Caco-2 (cell line): ENCODE results near the gene R3HDML. TPM values are rescaled to one million over a fixed set of nuclear protein-coding genes. Genes with fewer than 3 reads are reported as not detected.

Experiments used
- BruUV-seq: library from RNA; stranded (reverse); fragments of 400-500 nt; replicated peaks from 2 replicates; lab custom pipeline; 2021; lab: Mats Ljungman, UMichigan
- CTCF ChIA-PET: fragments of 300-600 bp; sonication (Branson Sonifier 250); formaldehyde crosslinking; loops from one replicate; lab custom pipeline; 2022; ENCODE audit warnings: antibody characterized with exemption; lab: Charles Lee
- POLR2A ChIA-PET: fragments of 300-600 bp; sonication (Branson Sonifier 250); formaldehyde crosslinking; loops from one replicate; lab custom pipeline; 2022; ENCODE audit warnings: antibody characterized with exemption; lab: Charles Lee
- DNase-seq, 2 experiments: peaks; one replicate each; pipeline versions ENCODE4 v3.0.0 to v3.0.0-alpha.2; 2020 to 2022
- H3K27me3 ChIP-seq: replicated peaks from 2 replicates; pipeline ENCODE4 v1.6.0; 2011; ENCODE audit warnings: low read length; ENCODE audit not compliant: control insufficient read depth, insufficient read depth
- H3K36me3 ChIP-seq: 2 replicates; pipeline ENCODE4 v1.5.1; 2011; ENCODE audit warnings: low read length; ENCODE audit not compliant: control insufficient read depth, insufficient read depth
- H3K4me1 ChIP-seq: fragments of 250-450 bp; sonication (Bioruptor Pico); 2 replicates; pipeline ENCODE4 v1.5.1; 2020; ENCODE audit warnings: mild to moderate bottlenecking
- H3K4me3 ChIP-seq: 2 replicates; pipeline ENCODE4 v1.5.1; 2011; ENCODE audit warnings: low read depth, mild to moderate bottlenecking, control low read depth, low read length
- H3K9me3 ChIP-seq: fragments of 250-450 bp; sonication (Bioruptor Pico); 2 replicates; pipeline ENCODE4 v1.5.1; 2020; ENCODE audit warnings: mild to moderate bottlenecking, moderate library complexity
- H3K27ac Mint-ChIP-seq: one replicate; pipeline ENCODE4 v1.8.0; 2022; ENCODE audit warnings: mixed read lengths; ENCODE audit not compliant: unreplicated experiment
- H3K27me3 Mint-ChIP-seq: one replicate; pipeline ENCODE4 v1.8.0; 2022; ENCODE audit warnings: mixed read lengths; ENCODE audit not compliant: insufficient read depth, unreplicated experiment
- H3K36me3 Mint-ChIP-seq: one replicate; pipeline ENCODE4 v1.8.0; 2022; ENCODE audit warnings: mild to moderate bottlenecking, mixed read lengths; ENCODE audit not compliant: insufficient read depth, unreplicated experiment
- H3K4me1 Mint-ChIP-seq: one replicate; pipeline ENCODE4 v1.8.0; 2022; ENCODE audit warnings: low read depth, mixed read lengths; ENCODE audit not compliant: unreplicated experiment
- H3K4me3 Mint-ChIP-seq: one replicate; pipeline ENCODE4 v1.8.0; 2022; ENCODE audit warnings: mild to moderate bottlenecking, moderate library complexity, mixed read lengths; ENCODE audit not compliant: unreplicated experiment
- H3K9me3 Mint-ChIP-seq: one replicate; pipeline ENCODE4 v1.8.0; 2022; ENCODE audit warnings: mixed read lengths; ENCODE audit not compliant: unreplicated experiment
- intact Hi-C: fragments of 100-400 bp; cut with micrococcal nuclease; formaldehyde crosslinking; loops from one replicate; pipeline ENCODE4 v1.10.0; 2022; ENCODE audit not compliant: unreplicated experiment
- total RNA-seq: library from RNA; stranded (reverse); gene quantifications from 2 replicates; pipeline ENCODE4 v1.2.3, GENCODE V29; 2022
- TF ChIP-seq, protein P1 (sequence below), 2 experiments: fragments of 200-600 bp in 1 of 2; IDR thresholded peaks; 1 replicate in 1 of 2; 2 replicates in 1 of 2; pipeline versions ENCODE4 v1.5.1 to v1.8.0; 2011 to 2022; ENCODE audit warnings: antibody characterized with exemption in 1 of 2, control low read depth in 1 of 2, inconsistent platforms in 1 of 2, low read depth in 1 of 2, low read length in 1 of 2, mild to moderate bottlenecking in 1 of 2, moderate library complexity in 1 of 2; ENCODE audit not compliant: insufficient read depth in 1 of 2, severe bottlenecking in 1 of 2, unreplicated experiment in 1 of 2

R3HDML gene
- total RNA-seq, 1 experiment from 2014 or later, result not detected

DNA sequence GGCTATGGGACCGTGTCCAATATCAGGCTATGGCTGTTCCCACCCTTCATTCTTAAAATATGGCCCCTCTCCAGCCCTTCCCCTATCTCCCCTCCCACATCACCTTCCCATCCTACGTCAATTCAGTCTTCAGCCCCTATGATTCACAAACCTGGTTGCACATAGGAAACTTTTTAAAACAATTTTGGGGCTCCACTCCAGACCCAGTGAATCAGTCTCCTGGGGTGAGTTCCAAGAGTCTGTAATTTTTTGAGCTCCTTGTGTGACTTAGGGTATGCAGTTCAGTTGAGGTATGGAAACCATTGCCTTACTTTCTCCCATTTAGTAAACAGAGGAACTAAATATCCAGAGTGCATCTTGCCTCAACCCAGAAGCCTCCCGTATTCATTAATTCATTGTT lies 24.2 kb downstream of the R3HDML start:
- no peaks in the 10 kb centered on the region for H3K27me3 ChIP-seq
- peaks cover 27% of the 10 kb centered on the region for H3K4me1 Mint-ChIP-seq
- H3K36me3 Mint-ChIP-seq, result peaks cover 38% of the 10 kb centered on the region
- no peaks in the 10 kb centered on the region for H3K9me3 ChIP-seq
- TF ChIP-seq, protein P1, sequence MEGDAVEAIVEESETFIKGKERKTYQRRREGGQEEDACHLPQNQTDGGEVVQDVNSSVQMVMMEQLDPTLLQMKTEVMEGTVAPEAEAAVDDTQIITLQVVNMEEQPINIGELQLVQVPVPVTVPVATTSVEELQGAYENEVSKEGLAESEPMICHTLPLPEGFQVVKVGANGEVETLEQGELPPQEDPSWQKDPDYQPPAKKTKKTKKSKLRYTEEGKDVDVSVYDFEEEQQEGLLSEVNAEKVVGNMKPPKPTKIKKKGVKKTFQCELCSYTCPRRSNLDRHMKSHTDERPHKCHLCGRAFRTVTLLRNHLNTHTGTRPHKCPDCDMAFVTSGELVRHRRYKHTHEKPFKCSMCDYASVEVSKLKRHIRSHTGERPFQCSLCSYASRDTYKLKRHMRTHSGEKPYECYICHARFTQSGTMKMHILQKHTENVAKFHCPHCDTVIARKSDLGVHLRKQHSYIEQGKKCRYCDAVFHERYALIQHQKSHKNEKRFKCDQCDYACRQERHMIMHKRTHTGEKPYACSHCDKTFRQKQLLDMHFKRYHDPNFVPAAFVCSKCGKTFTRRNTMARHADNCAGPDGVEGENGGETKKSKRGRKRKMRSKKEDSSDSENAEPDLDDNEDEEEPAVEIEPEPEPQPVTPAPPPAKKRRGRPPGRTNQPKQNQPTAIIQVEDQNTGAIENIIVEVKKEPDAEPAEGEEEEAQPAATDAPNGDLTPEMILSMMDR (IDR thresholded peaks at IDR 0.05; ENCODE audit: insufficient read depth in 1 of 2, low read depth in 1 of 2, low read length in 1 of 2, severe bottlenecking in 1 of 2, unreplicated experiment in 1 of 2), result no peak
- BruUV-seq, result no TSS peak
- ChIA-PET POLR2A (no interaction called here), CTCF (interaction anchor here (0.5 to 1.7 kb wide), 4 partner anchors 13 to 51 kb away, joined by 3 to 5 read pairs (median 4); no protein-coding TSS in a partner anchor)
- intact Hi-C loops, result no loop called here
- H3K27me3 Mint-ChIP-seq, result no peaks in the 10 kb centered on the region
- H3K4me3 Mint-ChIP-seq, result no peak overlapping the region
- no peak overlapping the region for H3K27ac Mint-ChIP-seq
- peaks cover 14% of the 10 kb centered on the region for H3K4me1 ChIP-seq
- H3K9me3 Mint-ChIP-seq, result no peaks in the 10 kb centered on the region
- H3K36me3 ChIP-seq, result peaks cover 4% of the 10 kb centered on the region; the same call in 1 of the 2 replicates
- DNase-seq, result no peak
- no peak overlapping the region for H3K4me3 ChIP-seq

GRCh38 chr20:44362466-44362940 lies 25.7 kb downstream of the R3HDML start:
- intact Hi-C loops, result no loop called here
- Mint-ChIP-seq H3K27me3 (no peaks in the 10 kb centered on the region), H3K27ac (no peak overlapping the region), H3K4me3 (no peak overlapping the region), H3K36me3 (peaks cover 42% of the 10 kb centered on the region), H3K4me1 (peaks cover 22% of the 10 kb centered on the region), H3K9me3 (no peaks in the 10 kb centered on the region)
- TF ChIP-seq, protein P1 (IDR thresholded peaks at IDR 0.05; ENCODE audit: insufficient read depth in 1 of 2, low read depth in 1 of 2, low read length in 1 of 2, severe bottlenecking in 1 of 2, unreplicated experiment in 1 of 2), result no peak
- Histone ChIP-seq H3K4me1 (peaks cover 6% of the 10 kb centered on the region), H3K4me3 (no peak overlapping the region), H3K36me3 (peaks cover 2% of the 10 kb centered on the region; the same call in 1 of the 2 replicates), H3K9me3 (no peaks in the 10 kb centered on the region), H3K27me3 (no peaks in the 10 kb centered on the region)
- POLR2A ChIA-PET, result no interaction called here
- CTCF ChIA-PET, result interaction anchor here (0.7 kb wide), 2 partner anchors 31 to 52 kb away, joined by 4 read pairs; partner anchors contain the start of gene FITM2
- BruUV-seq, result no TSS peak
- no peak for DNase-seq

- Histone ChIP-seq H3K36me3 (peaks cover 2% of the 10 kb centered on the region; the same call in 1 of the 2 replicates), H3K4me1 (peaks cover 14% of the 10 kb centered on the region), H3K27me3 (no peaks in the 10 kb centered on the region), H3K9me3 (no peaks in the 10 kb centered on the region), H3K4me3 (no peak overlapping the region)
- Mint-ChIP-seq H3K4me1 (peaks cover 18% of the 10 kb centered on the region), H3K27ac (no peak overlapping the region), H3K36me3 (peaks cover 44% of the 10 kb centered on the region), H3K4me3 (no peak overlapping the region), H3K9me3 (no peaks in the 10 kb centered on the region), H3K27me3 (no peaks in the 10 kb centered on the region)
- ChIA-PET CTCF (no interaction called here), POLR2A (no interaction called here)
- no TSS peak for BruUV-seq
- intact Hi-C loops, result no loop called here
- DNase-seq, result no peak
- TF ChIP-seq, protein P1 (IDR thresholded peaks at IDR 0.05; ENCODE audit: insufficient read depth in 1 of 2, low read depth in 1 of 2, low read length in 1 of 2, severe bottlenecking in 1 of 2, unreplicated experiment in 1 of 2), result no peak
These were observed 27.2 kb downstream of the R3HDML start for GRCh38 chr20:44364068-44364467.
